GM21447 (cell line): ENCODE results near the gene ARFGAP3.

Experiments
- ATAC-seq: cut with Tn5 transposase; IDR thresholded peaks from one replicate; pipeline ENCODE4 v1.9.1; 2021; ENCODE audit not compliant: unreplicated experiment

The ARFGAP3 gene

GRCh38 chr22:42825796-42826195 is 31.3 kb downstream of the ARFGAP3 start:
- no peak for ATAC-seq

GRCh38 chr22:42821386-42821785 is 35.7 kb downstream of the ARFGAP3 start:
- no peak for ATAC-seq

GRCh38 chr22:42820045-42820763 is 36.9 kb downstream of the ARFGAP3 start:
- ATAC-seq: no peak

- no peak for ATAC-seq
Observed at GRCh38 chr22:42819412-42820044, 37.5 kb downstream of the ARFGAP3 start.

- no peak for ATAC-seq
Observed at GRCh38 chr22:42817556-42817955, 39.5 kb downstream of the ARFGAP3 start.

GRCh38 chr22:42816336-42816735 is 40.7 kb downstream of the ARFGAP3 start:
- no peak for ATAC-seq

GRCh38 chr22:42814616-42815015 is 42.5 kb downstream of the ARFGAP3 start:
- ATAC-seq: no peak

GRCh38 chr22:42814215-42814614 is 42.9 kb downstream of the ARFGAP3 start:
- ATAC-seq: no peak

GRCh38 chr22:42813501-42813900 is 43.6 kb downstream of the ARFGAP3 start:
- ATAC-seq: no peak

- ATAC-seq: no peak
Observed at GRCh38 chr22:42811459-42811858, 45.6 kb downstream of the ARFGAP3 start.

- ATAC-seq: no peak
Observed at GRCh38 chr22:42808521-42808920, 48.6 kb downstream of the ARFGAP3 start.

GRCh38 chr22:42807185-42807584 is 49.9 kb downstream of the ARFGAP3 start:
- ATAC-seq: no peak

GRCh38 chr22:42805998-42806830 is 50.9 kb downstream of the ARFGAP3 start:
- ATAC-seq: no peak

- ATAC-seq: no peak
Observed at GRCh38 chr22:42805016-42805997, 51.8 kb downstream of the ARFGAP3 start.

GRCh38 chr22:42803389-42803788 is 53.7 kb downstream of the ARFGAP3 start:
- ATAC-seq: no peak

GRCh38 chr22:42801252-42802080 is 55.6 kb downstream of the ARFGAP3 start:
- no peak for ATAC-seq

GRCh38 chr22:42800451-42801251 is 56.4 kb downstream of the ARFGAP3 start:
- ATAC-seq: no peak

- no peak for ATAC-seq
Observed at GRCh38 chr22:42799461-42800405, 57.3 kb downstream of the ARFGAP3 start.
